CD14-positive monocyte (primary cell): ENCODE results near the gene COMMD8. TPM values are rescaled to one million over a fixed set of nuclear protein-coding genes. Genes with fewer than 3 reads are reported as not detected.

Experiments
- DNase-seq, 3 donors: peaks; one replicate each; pipeline ENCODE4 v3.0.0-alpha.2; 2011 to 2022
- H2AFZ ChIP-seq: 2 replicates; pipeline ENCODE4 v1.6.0; 2012; ENCODE audit warnings: mild to moderate bottlenecking, low read depth, low read length, inconsistent platforms; ENCODE audit not compliant: insufficient read depth, poor library complexity, severe bottlenecking
- H3K27ac ChIP-seq, 2 donors: 1 replicate in 1 of 2; 2 replicates in 1 of 2; pipeline ENCODE4 v1.5.1; 2012 to 2013; ENCODE audit warnings: low read length in 2 of 2, control low read depth in 1 of 2, inconsistent platforms in 1 of 2, low read depth in 1 of 2, mild to moderate bottlenecking in 1 of 2
- H3K27me3 ChIP-seq, 2 donors: one replicate each; pipeline versions ENCODE4 v1.6.0 to v1.6.1; 2011 to 2013; ENCODE audit warnings: low read length in 2 of 2; ENCODE audit not compliant: control insufficient read depth in 2 of 2, insufficient read depth in 2 of 2
- H3K36me3 ChIP-seq, 2 donors: replicated peaks in 1 of 2; 1 replicate in 1 of 2; 2 replicates in 1 of 2; pipeline versions ENCODE4 v1.5.1 to v1.6.1; 2012 to 2013; ENCODE audit warnings: low read length in 2 of 2, control low read depth in 1 of 2, inconsistent platforms in 1 of 2, mild to moderate bottlenecking in 1 of 2; ENCODE audit not compliant: insufficient read depth in 2 of 2, control insufficient read depth in 1 of 2
- H3K4me1 ChIP-seq, 2 donors: 1 replicate in 1 of 2; 2 replicates in 1 of 2; pipeline versions ENCODE4 v1.5.1 to v1.6.1; 2012 to 2013; ENCODE audit warnings: low read length in 2 of 2, control low read depth in 1 of 2, inconsistent platforms in 1 of 2, mild to moderate bottlenecking in 1 of 2, moderate library complexity in 1 of 2; ENCODE audit not compliant: insufficient read depth in 2 of 2, control insufficient read depth in 1 of 2
- H3K4me2 ChIP-seq: replicated peaks from 2 replicates; pipeline ENCODE3; 2012; ENCODE audit warnings: low read length, moderate library complexity, mild to moderate bottlenecking; ENCODE audit not compliant: poor library complexity, severe bottlenecking; ENCODE audit errors: extremely low read depth
- H3K4me3 ChIP-seq, 3 experiments: fragments of 200-600 bp in 1 of 3; sonication (generic) in 1 of 3; replicated peaks in 1 of 3; 1 replicate in 2 of 3; 2 replicates in 1 of 3; pipeline ENCODE4 v1.5.1; 2011 to 2013; ENCODE audit warnings: low read length in 3 of 3, mild to moderate bottlenecking in 3 of 3, control low read depth in 2 of 3, low read depth in 2 of 3, inconsistent platforms in 1 of 3, moderate library complexity in 1 of 3
- H3K79me2 ChIP-seq: 2 replicates; pipeline ENCODE4 v1.6.0; 2012; ENCODE audit warnings: mild to moderate bottlenecking, control low read depth, inconsistent platforms, low read length, moderate library complexity; ENCODE audit not compliant: insufficient read depth
- H3K9ac ChIP-seq: 2 replicates; pipeline ENCODE4 v1.6.0; 2017; ENCODE audit warnings: low read length, mild to moderate bottlenecking; ENCODE audit not compliant: insufficient read depth, poor library complexity, severe bottlenecking
- H3K9me3 ChIP-seq, 2 donors: replicated peaks in 1 of 2; 1 replicate in 1 of 2; 2 replicates in 1 of 2; pipeline versions ENCODE4 v1.5.1 to v1.6.1; 2012 to 2013; ENCODE audit warnings: low read length in 2 of 2, control low read depth in 1 of 2; ENCODE audit not compliant: control insufficient read depth in 1 of 2, insufficient read depth in 1 of 2
- H4K20me1 ChIP-seq: 2 replicates; pipeline ENCODE4 v1.6.0; 2012; ENCODE audit warnings: mild to moderate bottlenecking, low read length, control low read depth, moderate library complexity; ENCODE audit not compliant: insufficient read depth
- H3K27ac Mint-ChIP-seq, 7 donors: one replicate each; pipeline ENCODE4 v1.8.0; 2020; ENCODE audit warnings: mild to moderate bottlenecking in 7 of 7, mixed read lengths in 7 of 7, moderate library complexity in 6 of 7, inconsistent platforms in 2 of 7
- H3K27me3 Mint-ChIP-seq, 3 donors: one replicate each; pipeline ENCODE4 v1.8.0; 2021 to 2022; ENCODE audit warnings: low read depth in 3 of 3, mild to moderate bottlenecking in 3 of 3, mixed read lengths in 3 of 3, moderate library complexity in 3 of 3, inconsistent platforms in 1 of 3
- H3K36me3 Mint-ChIP-seq, 2 donors: one replicate each; pipeline ENCODE4 v1.8.0; 2020; ENCODE audit warnings: mixed read lengths in 2 of 2, inconsistent platforms in 1 of 2, mild to moderate bottlenecking in 1 of 2
- H3K4me1 Mint-ChIP-seq: one replicate; pipeline ENCODE4 v1.8.0; 2020; ENCODE audit warnings: mild to moderate bottlenecking, mixed read lengths
- H3K4me3 Mint-ChIP-seq, 2 donors: one replicate each; pipeline ENCODE4 v1.8.0; 2020; ENCODE audit warnings: mild to moderate bottlenecking in 2 of 2, mixed read lengths in 2 of 2, moderate library complexity in 1 of 2
- H3K9me3 Mint-ChIP-seq, 7 donors: one replicate each; pipeline ENCODE4 v1.8.0; 2020 to 2022; ENCODE audit warnings: mixed read lengths in 7 of 7, mild to moderate bottlenecking in 6 of 7, moderate library complexity in 6 of 7, inconsistent platforms in 2 of 7
- WGBS: methylation state at CpG from one replicate; pipeline ENCODE4 v1.1.5; 2013; ENCODE audit warnings: missing lambda C conversion rate; ENCODE audit not compliant: insufficient coverage; 5-methylcytosine and 5-hydroxymethylcytosine counted together
- intact Hi-C, 2 donors: fragments of 100-400 bp; cut with micrococcal nuclease; formaldehyde crosslinking; loops; one replicate each; pipeline versions ENCODE4 v1.15.0 to v1.15.1; 2023
- polyA plus RNA-seq, 3 donors: library from polyadenylated mRNA; depleted of rRNA in 1 of 3; unstranded in 2 of 3; stranded (reverse) in 1 of 3; fragments of 300-500 nt in 2 of 3; fragments of >200 nt in 1 of 3; fragmentation: Illumina TruSeq in 2 of 3; gene quantifications; 1 replicate in 2 of 3; 2 replicates in 1 of 3; pipeline ENCODE4 v1.2.3, GENCODE V29; 2012 to 2021
- TF ChIP-seq, protein P1 (sequence below): fragments of 200-600 bp; IDR thresholded peaks from one replicate; pipeline ENCODE4 v1.8.0; 2022; ENCODE audit warnings: antibody characterized with exemption, mild to moderate bottlenecking

COMMD8 gene
- polyA plus RNA-seq, 3 donors, result 11.5 to 90.8 (median 71.8) TPM

DNA sequence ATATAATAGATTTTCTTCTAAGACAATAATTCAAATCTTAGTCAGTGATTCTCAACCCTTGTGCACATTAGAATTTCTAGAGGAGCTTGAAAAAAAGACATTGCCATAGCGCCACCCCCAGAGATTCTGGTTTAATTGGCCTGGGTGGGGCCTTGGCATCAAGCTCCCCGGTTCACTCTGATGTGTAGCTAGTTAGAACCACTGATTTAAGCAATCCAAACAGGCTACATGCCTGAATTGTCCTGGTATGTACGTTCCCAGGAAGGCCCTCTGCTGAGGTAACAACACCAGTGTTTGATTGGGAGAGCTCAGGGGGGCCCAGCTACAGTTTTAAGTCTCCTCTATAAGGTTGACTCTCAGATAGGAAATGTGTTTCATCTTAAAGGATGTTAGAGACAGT is 20.2 kb upstream of the COMMD8 start:
- no peaks in the 10 kb centered on the region for H3K27me3 Mint-ChIP-seq
- Histone ChIP-seq H3K9me3 (peaks cover 0 to 2% of the 10 kb centered on the region in 2 donors), H3K27me3 (no peaks in the 10 kb centered on the region), H3K4me2 (no peak overlapping the region), H4K20me1 (no peaks in the 10 kb centered on the region), H3K27ac (peak overlapping the region in 1 of 2 donors; percentile 97), H3K9ac (no peak overlapping the region), H3K4me3 (no peak overlapping the region), H2AFZ (peak overlapping the region; percentile 78), H3K36me3 (no peaks in the 10 kb centered on the region), H3K79me2 (peaks cover 30% of the 10 kb centered on the region), H3K4me1 (peaks cover 38 to 52% of the 10 kb centered on the region in 2 donors)
- intact Hi-C loops, result loop anchor here in 1 of 2 donors (2.0 to 10.0 kb wide), 2 partner anchors 21 to 551 kb away; partner anchors contain the start of gene COMMD8
- no peak overlapping the region for H3K4me3 Mint-ChIP-seq
- no peaks in the 10 kb centered on the region for H3K9me3 Mint-ChIP-seq
- H3K27ac Mint-ChIP-seq, result peak overlapping the region in 4 of 7 donors; percentile 98 to 100 (median 100)
- WGBS, result 100% methylated on average over 1 of the region's 3 CpGs
- H3K4me1 Mint-ChIP-seq, result peaks cover 31% of the 10 kb centered on the region
- TF ChIP-seq, protein P1, sequence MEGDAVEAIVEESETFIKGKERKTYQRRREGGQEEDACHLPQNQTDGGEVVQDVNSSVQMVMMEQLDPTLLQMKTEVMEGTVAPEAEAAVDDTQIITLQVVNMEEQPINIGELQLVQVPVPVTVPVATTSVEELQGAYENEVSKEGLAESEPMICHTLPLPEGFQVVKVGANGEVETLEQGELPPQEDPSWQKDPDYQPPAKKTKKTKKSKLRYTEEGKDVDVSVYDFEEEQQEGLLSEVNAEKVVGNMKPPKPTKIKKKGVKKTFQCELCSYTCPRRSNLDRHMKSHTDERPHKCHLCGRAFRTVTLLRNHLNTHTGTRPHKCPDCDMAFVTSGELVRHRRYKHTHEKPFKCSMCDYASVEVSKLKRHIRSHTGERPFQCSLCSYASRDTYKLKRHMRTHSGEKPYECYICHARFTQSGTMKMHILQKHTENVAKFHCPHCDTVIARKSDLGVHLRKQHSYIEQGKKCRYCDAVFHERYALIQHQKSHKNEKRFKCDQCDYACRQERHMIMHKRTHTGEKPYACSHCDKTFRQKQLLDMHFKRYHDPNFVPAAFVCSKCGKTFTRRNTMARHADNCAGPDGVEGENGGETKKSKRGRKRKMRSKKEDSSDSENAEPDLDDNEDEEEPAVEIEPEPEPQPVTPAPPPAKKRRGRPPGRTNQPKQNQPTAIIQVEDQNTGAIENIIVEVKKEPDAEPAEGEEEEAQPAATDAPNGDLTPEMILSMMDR, result no peak
- DNase-seq, result no peak
- no peaks in the 10 kb centered on the region for H3K36me3 Mint-ChIP-seq

DNA sequence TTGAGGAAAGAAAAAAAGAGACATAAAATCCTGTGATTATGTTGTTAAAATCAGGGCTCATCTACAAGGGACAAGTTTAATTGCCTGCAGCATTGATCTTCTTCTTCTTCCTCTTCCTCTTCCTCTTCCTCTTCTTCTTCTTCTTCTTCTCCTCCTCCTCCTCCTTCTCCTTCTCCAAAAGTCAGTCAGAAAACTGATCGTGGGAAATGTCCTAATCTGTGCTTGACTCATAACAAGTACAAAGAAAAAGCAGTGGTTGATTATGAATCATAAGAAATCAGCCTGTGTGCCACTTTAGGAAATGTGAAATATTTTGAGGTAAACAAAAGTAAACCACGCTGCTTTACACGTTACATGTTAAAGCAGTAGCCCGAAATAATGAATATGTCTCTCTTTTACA is 18.8 kb upstream of the COMMD8 start:
- H4K20me1 ChIP-seq, result no peaks in the 10 kb centered on the region
- intact Hi-C loops, result loop anchor here in 1 of 2 donors (10.0 kb wide), 1 partner anchor 552 kb away; no protein-coding TSS in a partner anchor
- no CpG with 5 or more reads among the region's 4 CpGs for WGBS

More for the DNA sequence above, 18.8 kb upstream of the COMMD8 start:
- H3K4me3 ChIP-seq, result peak overlapping the region in 1 of 3 experiments; percentile 11
- no peaks in the 10 kb centered on the region for H3K36me3 ChIP-seq
- H2AFZ ChIP-seq, result no peak overlapping the region
- H3K9me3 ChIP-seq, result no peaks in the 10 kb centered on the region
- peaks cover 31% of the 10 kb centered on the region for H3K4me1 Mint-ChIP-seq
- peak overlapping the region; percentile 17 to 87 for H3K4me3 Mint-ChIP-seq
- peak; percentile 70 to 89 (median 89) for DNase-seq
- H3K79me2 ChIP-seq, result peaks cover 17% of the 10 kb centered on the region
- H3K9me3 Mint-ChIP-seq, result no peaks in the 10 kb centered on the region
- H3K27ac Mint-ChIP-seq, result peak overlapping the region; percentile 69 to 90 (median 82)
- H3K27me3 ChIP-seq, result no peaks in the 10 kb centered on the region
- no peaks in the 10 kb centered on the region for H3K27me3 Mint-ChIP-seq
- H3K27ac ChIP-seq, result peak overlapping the region in 1 of 2 donors; percentile 77
- H3K36me3 Mint-ChIP-seq, result no peaks in the 10 kb centered on the region
- peak overlapping the region; percentile 53 for H3K4me2 ChIP-seq
- no peak overlapping the region for H3K9ac ChIP-seq
- H3K4me1 ChIP-seq, result peaks cover 35 to 47% of the 10 kb centered on the region in 2 donors
- TF ChIP-seq, protein P1, result no peak
